Measurements from ENCODE around the gene NUCB1. TPM values are rescaled to one million over a fixed set of nuclear protein-coding genes. Genes with fewer than 3 reads are reported as not detected.
A peak's percentile ranks its signal among the peaks of the same experiment; 100 is the strongest.

The NUCB1 gene
- total RNA-seq, 1 experiment from 2014 or later, result 142 TPM

GRCh38 chr19:48962029-48962848 is 62.1 kb downstream of the NUCB1 start:
- Mint-ChIP-seq H3K4me3 (ENCODE audit: unreplicated experiment) (peak overlapping the region; percentile 96), H3K27me3 (ENCODE audit: insufficient read depth, unreplicated experiment) (no peaks in the 10 kb centered on the region), H3K4me1 (ENCODE audit: low read depth, unreplicated experiment) (peaks cover 35% of the 10 kb centered on the region), H3K27ac (ENCODE audit: unreplicated experiment) (peak overlapping the region; percentile 96), H3K9me3 (ENCODE audit: unreplicated experiment) (no peaks in the 10 kb centered on the region), H3K36me3 (ENCODE audit: insufficient read depth, unreplicated experiment) (peaks cover 86% of the 10 kb centered on the region)
- H3K36me3 ChIP-seq (ENCODE audit: control insufficient read depth, insufficient read depth, low read length), result peaks cover 8% of the 10 kb centered on the region
- DNase-seq, result peak; percentile 84 to 89
- TF ChIP-seq, protein P1, sequence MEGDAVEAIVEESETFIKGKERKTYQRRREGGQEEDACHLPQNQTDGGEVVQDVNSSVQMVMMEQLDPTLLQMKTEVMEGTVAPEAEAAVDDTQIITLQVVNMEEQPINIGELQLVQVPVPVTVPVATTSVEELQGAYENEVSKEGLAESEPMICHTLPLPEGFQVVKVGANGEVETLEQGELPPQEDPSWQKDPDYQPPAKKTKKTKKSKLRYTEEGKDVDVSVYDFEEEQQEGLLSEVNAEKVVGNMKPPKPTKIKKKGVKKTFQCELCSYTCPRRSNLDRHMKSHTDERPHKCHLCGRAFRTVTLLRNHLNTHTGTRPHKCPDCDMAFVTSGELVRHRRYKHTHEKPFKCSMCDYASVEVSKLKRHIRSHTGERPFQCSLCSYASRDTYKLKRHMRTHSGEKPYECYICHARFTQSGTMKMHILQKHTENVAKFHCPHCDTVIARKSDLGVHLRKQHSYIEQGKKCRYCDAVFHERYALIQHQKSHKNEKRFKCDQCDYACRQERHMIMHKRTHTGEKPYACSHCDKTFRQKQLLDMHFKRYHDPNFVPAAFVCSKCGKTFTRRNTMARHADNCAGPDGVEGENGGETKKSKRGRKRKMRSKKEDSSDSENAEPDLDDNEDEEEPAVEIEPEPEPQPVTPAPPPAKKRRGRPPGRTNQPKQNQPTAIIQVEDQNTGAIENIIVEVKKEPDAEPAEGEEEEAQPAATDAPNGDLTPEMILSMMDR (IDR thresholded peaks at IDR 0.05; ENCODE audit: insufficient read depth in 1 of 2, low read depth in 1 of 2, low read length in 1 of 2, severe bottlenecking in 1 of 2, unreplicated experiment in 1 of 2), result no peak
- H3K4me3 ChIP-seq (ENCODE audit: low read depth, low read length), result peak overlapping the region; percentile 95
- H3K9me3 ChIP-seq, result 0 out of 2 replicates have a peak, but pooled peaks cover 3% of the 10 kb centered on the region
- H3K4me1 ChIP-seq, result peaks cover 30% of the 10 kb centered on the region
- BruUV-seq (replicated peaks), result no TSS peak
- ChIA-PET POLR2A (interaction anchor here (0.5 to 1.5 kb wide), 13 partner anchors 8 to 928 kb away, joined by 3 to 9 read pairs (median 5); partner anchors contain the start of genes DHDH, GYS1, HSD17B14 and NUCB1), CTCF (interaction anchor here (0.6 to 1.5 kb wide), 6 partner anchors 9 to 165 kb away, joined by 3 to 9 read pairs (median 6); partner anchors contain the start of genes NUCB1, PPP1R15A and RUVBL2)
- no peaks in the 10 kb centered on the region for H3K27me3 ChIP-seq (replicated peaks; ENCODE audit: control insufficient read depth, insufficient read depth, low read length)
- intact Hi-C loops (cut with micrococcal nuclease; ENCODE audit: unreplicated experiment), result loop anchor here (2.0 to 5.0 kb wide), 4 partner anchors 29 to 325 kb away; partner anchors contain the start of genes DBP, DHDH, GYS1 and RUVBL2

- peaks cover 86% of the 10 kb centered on the region for H3K36me3 Mint-ChIP-seq (ENCODE audit: insufficient read depth, unreplicated experiment)
- H3K4me3 ChIP-seq (ENCODE audit: low read depth, low read length), result peak overlapping the region; percentile 95
- intact Hi-C loops (cut with micrococcal nuclease; ENCODE audit: unreplicated experiment), result loop anchor here (1.0 to 5.0 kb wide), 7 partner anchors 30 to 326 kb away; partner anchors contain the start of genes DBP, DHDH, GYS1 and NUCB1
- peak overlapping the region; percentile 96 for H3K27ac Mint-ChIP-seq (ENCODE audit: unreplicated experiment)
- TF ChIP-seq, protein P1 (IDR thresholded peaks at IDR 0.05; ENCODE audit: insufficient read depth in 1 of 2, low read depth in 1 of 2, low read length in 1 of 2, severe bottlenecking in 1 of 2, unreplicated experiment in 1 of 2), result no peak
- peaks cover 33% of the 10 kb centered on the region for H3K4me1 ChIP-seq
- DNase-seq, result peak in 1 of 2 experiments; percentile 44
- CTCF ChIA-PET, result interaction anchor here (0.7 to 1.5 kb wide), 5 partner anchors 8 to 118 kb away, joined by 3 to 9 read pairs (median 6); partner anchors contain the start of genes NUCB1, PPP1R15A and RUVBL2
- no TSS peak for BruUV-seq (replicated peaks)
- H3K36me3 ChIP-seq (ENCODE audit: control insufficient read depth, insufficient read depth, low read length), result peaks cover 8% of the 10 kb centered on the region
- POLR2A ChIA-PET, result interaction anchor here (0.5 to 1.5 kb wide), 8 partner anchors 8 to 927 kb away, joined by 4 to 8 read pairs (median 5); partner anchors contain the start of genes GYS1, HSD17B14, NUCB1 and PPP1R15A
- no peaks in the 10 kb centered on the region for H3K27me3 ChIP-seq (replicated peaks; ENCODE audit: control insufficient read depth, insufficient read depth, low read length)
- H3K9me3 ChIP-seq, result 0 out of 2 replicates have a peak, but pooled peaks cover 3% of the 10 kb centered on the region
- H3K4me1 Mint-ChIP-seq (ENCODE audit: low read depth, unreplicated experiment), result peaks cover 35% of the 10 kb centered on the region
- peak overlapping the region; percentile 96 for H3K4me3 Mint-ChIP-seq (ENCODE audit: unreplicated experiment)
- H3K27me3 Mint-ChIP-seq (ENCODE audit: insufficient read depth, unreplicated experiment), result no peaks in the 10 kb centered on the region
- no peaks in the 10 kb centered on the region for H3K9me3 Mint-ChIP-seq (ENCODE audit: unreplicated experiment)
Observed at GRCh38 chr19:48962849-48963165, 62.7 kb downstream of the NUCB1 start.
